ENCODE results near the gene TUBB4A.

DNA sequence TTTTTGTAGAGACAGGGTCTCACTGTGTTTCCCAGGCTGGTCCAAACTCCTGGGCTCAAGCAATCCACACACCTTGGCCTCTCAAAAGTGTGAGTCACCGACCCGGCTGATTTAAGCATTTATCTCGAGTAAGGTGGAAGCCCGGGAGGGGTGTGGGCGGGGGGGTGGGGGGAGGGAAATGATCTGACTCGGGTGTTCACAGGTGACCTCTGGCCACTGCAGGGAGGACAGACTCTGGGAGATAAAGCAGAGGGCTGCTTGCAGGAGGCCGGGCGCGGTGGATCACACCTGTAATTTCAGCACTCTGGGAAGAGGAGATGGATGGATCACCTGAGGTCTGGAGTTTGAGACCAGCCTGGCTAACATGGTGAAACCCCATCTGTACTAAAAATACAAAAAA lies 28.5 kb downstream of the TUBB4A start:
- TF ChIP-seq, protein P1, sequence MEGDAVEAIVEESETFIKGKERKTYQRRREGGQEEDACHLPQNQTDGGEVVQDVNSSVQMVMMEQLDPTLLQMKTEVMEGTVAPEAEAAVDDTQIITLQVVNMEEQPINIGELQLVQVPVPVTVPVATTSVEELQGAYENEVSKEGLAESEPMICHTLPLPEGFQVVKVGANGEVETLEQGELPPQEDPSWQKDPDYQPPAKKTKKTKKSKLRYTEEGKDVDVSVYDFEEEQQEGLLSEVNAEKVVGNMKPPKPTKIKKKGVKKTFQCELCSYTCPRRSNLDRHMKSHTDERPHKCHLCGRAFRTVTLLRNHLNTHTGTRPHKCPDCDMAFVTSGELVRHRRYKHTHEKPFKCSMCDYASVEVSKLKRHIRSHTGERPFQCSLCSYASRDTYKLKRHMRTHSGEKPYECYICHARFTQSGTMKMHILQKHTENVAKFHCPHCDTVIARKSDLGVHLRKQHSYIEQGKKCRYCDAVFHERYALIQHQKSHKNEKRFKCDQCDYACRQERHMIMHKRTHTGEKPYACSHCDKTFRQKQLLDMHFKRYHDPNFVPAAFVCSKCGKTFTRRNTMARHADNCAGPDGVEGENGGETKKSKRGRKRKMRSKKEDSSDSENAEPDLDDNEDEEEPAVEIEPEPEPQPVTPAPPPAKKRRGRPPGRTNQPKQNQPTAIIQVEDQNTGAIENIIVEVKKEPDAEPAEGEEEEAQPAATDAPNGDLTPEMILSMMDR (IDR thresholded peaks at IDR 0.05): no peak
- no peak for TF ChIP-seq POLR2A (IDR thresholded peaks at IDR 0.05)

Data from lower leg skin (tissue), 3 donors.